ENCODE results near the gene MRE11. TPM values are rescaled to one million over a fixed set of nuclear protein-coding genes. Genes with fewer than 3 reads are reported as not detected.
"Not testable (repeated sequence)": the region's sequence is repeated elsewhere in the genome, so short reads cannot be mapped to it uniquely, and the experiment has no call there.

Gene MRE11
- total RNA-seq, 3 donors from 2014 or later, result 15.3 to 18.0 (median 16.9) TPM

GRCh38 chr11:94400050-94400449 lies 93.6 kb downstream of the MRE11 start:
- intact Hi-C loops (cut with DNase I, micrococcal nuclease), result no loop called here
- DNase-seq (no peak), ATAC-seq (no peak)
- Histone ChIP-seq H3K4me3 (no peak overlapping the region), H3K9me3 (no peaks in the 10 kb centered on the region), H3K4me1 (ENCODE audit: low read depth) (no peaks in the 10 kb centered on the region), H3K36me3 (ENCODE audit: low read depth) (no peaks in the 10 kb centered on the region)
- no peak for TF ChIP-seq CTCF (IDR thresholded peaks at IDR 0.05)

GRCh38 chr11:94398101-94398500 lies 95.5 kb downstream of the MRE11 start:
- ATAC-seq, result no peak
- Histone ChIP-seq H3K9me3 (no peaks in the 10 kb centered on the region), H3K36me3 (ENCODE audit: low read depth) (no peaks in the 10 kb centered on the region), H3K4me1 (ENCODE audit: low read depth) (no peaks in the 10 kb centered on the region), H3K4me3 (no peak overlapping the region)
- DNase-seq, result no peak
- no peak for TF ChIP-seq CTCF (IDR thresholded peaks at IDR 0.05)
- intact Hi-C loops (cut with DNase I, micrococcal nuclease), result no loop called here

GRCh38 chr11:94396282-94396681 lies 97.4 kb downstream of the MRE11 start:
- no peaks in the 10 kb centered on the region for H3K4me1 ChIP-seq (ENCODE audit: low read depth)
- intact Hi-C loops (cut with DNase I, micrococcal nuclease), result no loop called here
- DNase-seq, result no peak
- ATAC-seq, result no peak
- no peaks in the 10 kb centered on the region for H3K9me3 ChIP-seq
- TF ChIP-seq CTCF (IDR thresholded peaks at IDR 0.05), result no peak
- no peaks in the 10 kb centered on the region for H3K36me3 ChIP-seq (ENCODE audit: low read depth)
- H3K4me3 ChIP-seq, result no peak overlapping the region

DNA sequence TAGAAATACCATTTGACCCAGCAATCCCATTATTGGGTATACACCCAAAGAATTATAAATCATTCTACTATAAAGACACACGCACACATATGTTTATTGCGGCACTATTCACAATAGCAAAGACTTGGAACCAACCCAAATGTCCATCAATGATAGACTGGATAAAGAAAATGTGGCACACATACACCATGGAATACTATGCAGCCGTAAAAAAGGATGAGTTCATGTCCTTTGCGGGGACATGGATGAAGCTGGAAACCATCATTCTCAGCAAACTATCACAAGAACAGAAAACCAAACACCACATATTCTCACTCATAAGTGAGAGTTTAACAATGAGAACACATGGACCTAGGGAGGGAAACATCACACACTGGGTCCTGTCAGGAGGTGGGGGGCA lies 101.7 kb downstream of the MRE11 start:
- ATAC-seq; H3K4me1 ChIP-seq (ENCODE audit: low read depth); DNase-seq; H3K36me3 ChIP-seq (ENCODE audit: low read depth); H3K4me3 ChIP-seq; intact Hi-C loops (cut with DNase I, micrococcal nuclease); H3K9me3 ChIP-seq: not testable (repeated sequence)

DNA sequence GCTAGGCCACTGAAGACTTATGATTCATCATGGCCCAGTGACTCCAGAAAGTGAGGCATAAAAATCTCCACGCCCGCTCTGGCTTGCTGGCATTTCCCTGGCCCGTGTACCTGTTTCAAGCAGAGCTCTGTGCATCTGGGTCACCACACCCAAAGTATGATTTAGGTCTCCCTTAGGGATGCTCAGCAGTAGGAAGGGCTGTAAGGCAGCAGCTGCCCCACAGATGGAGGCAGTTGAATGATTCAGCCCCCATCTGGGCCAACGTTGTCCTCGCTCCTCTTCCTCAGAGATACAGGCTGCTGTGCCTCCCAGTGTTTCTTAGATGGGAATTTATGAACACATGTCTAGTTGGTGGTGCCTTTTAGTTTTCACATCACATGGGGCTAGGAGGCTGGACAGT lies 114.0 kb downstream of the MRE11 start:
- no peaks in the 10 kb centered on the region for H3K36me3 ChIP-seq (ENCODE audit: low read depth)
- no peak overlapping the region for H3K4me3 ChIP-seq
- TF ChIP-seq CTCF (IDR thresholded peaks at IDR 0.05), result no peak
- H3K4me1 ChIP-seq (ENCODE audit: low read depth), result no peaks in the 10 kb centered on the region
- DNase-seq, result no peak
- intact Hi-C loops (cut with DNase I, micrococcal nuclease), result no loop called here
- no peak for ATAC-seq
- H3K9me3 ChIP-seq, result no peaks in the 10 kb centered on the region

DNA sequence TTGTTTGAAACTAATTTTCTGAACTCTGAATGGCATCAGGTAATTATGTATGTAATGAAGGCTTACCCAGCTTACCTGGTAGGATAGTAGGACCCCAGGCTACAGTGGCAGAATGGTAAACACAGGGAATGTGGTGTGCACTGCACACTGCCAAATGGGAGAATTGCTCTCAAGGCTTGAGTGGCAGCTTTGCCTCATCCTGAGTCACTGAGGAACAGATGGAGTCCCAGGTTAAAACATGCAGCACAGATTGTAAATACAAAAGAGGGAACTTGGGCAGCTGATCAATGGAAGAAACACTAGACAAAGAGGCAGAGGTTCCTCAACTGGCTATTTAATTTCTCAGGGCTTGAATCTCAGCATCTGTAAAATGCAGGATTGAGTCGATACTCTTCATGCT lies 116.8 kb downstream of the MRE11 start:
- ATAC-seq, result no peak
- intact Hi-C loops (cut with DNase I, micrococcal nuclease), result no loop called here
- H3K4me1 ChIP-seq (ENCODE audit: low read depth), result no peaks in the 10 kb centered on the region
- H3K9me3 ChIP-seq, result no peaks in the 10 kb centered on the region
- TF ChIP-seq CTCF (IDR thresholded peaks at IDR 0.05), result no peak
- no peaks in the 10 kb centered on the region for H3K36me3 ChIP-seq (ENCODE audit: low read depth)
- H3K4me3 ChIP-seq, result no peak overlapping the region
- DNase-seq, result no peak

DNA sequence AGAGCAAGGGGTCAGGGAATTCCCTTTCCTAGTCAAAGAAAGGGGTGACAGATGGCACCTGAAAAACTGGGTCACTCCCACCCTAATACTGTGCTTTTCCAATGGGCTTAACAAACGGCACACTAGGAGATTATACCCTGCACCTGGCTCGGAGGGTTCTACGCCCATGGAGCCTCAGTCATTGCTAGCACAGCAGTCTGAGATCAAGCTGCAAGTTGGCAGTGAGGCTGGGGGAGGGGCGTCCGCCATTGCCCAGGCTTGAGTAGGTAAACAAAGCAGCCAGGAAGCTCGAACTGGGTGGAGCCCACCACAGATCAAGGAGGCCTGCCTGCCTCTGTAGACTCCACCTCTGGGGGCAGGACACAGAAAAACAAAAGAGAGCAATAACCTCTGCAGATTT lies 123.1 kb downstream of the MRE11 start:
- ATAC-seq; intact Hi-C loops (cut with DNase I, micrococcal nuclease); H3K9me3 ChIP-seq; DNase-seq; H3K36me3 ChIP-seq (ENCODE audit: low read depth); H3K4me3 ChIP-seq; H3K4me1 ChIP-seq (ENCODE audit: low read depth): not testable (repeated sequence)

All from mucosa of descending colon (tissue), 3 donors.